GM13976 (cell line): ENCODE results near the gene SGCD.

Experiments used
- DNase-seq: peaks from one replicate; pipeline ENCODE4 v3.0.0; 2012; ENCODE audit warnings: low spot score
- in situ Hi-C: fragments of 300-500 bp; cut with MboI; formaldehyde crosslinking; loops from one replicate; pipeline ENCODE4 v1.12.0; 2022; ENCODE audit warnings: low sequenced_read_pairs, mixed read lengths, inconsistent platforms; ENCODE audit not compliant: unreplicated experiment
- TF ChIP-seq, protein P1 (sequence below): IDR thresholded peaks from 2 replicates; pipeline ENCODE4 v1.5.1; 2012; ENCODE audit warnings: borderline replicate concordance, mild to moderate bottlenecking; ENCODE audit not compliant: insufficient read depth; ENCODE audit errors: extremely low read depth, missing control alignments, control extremely low read depth

The SGCD gene

GRCh38 chr5:156393980-156394379 lies 67.0 kb downstream of the SGCD start:
- TF ChIP-seq, protein P1, sequence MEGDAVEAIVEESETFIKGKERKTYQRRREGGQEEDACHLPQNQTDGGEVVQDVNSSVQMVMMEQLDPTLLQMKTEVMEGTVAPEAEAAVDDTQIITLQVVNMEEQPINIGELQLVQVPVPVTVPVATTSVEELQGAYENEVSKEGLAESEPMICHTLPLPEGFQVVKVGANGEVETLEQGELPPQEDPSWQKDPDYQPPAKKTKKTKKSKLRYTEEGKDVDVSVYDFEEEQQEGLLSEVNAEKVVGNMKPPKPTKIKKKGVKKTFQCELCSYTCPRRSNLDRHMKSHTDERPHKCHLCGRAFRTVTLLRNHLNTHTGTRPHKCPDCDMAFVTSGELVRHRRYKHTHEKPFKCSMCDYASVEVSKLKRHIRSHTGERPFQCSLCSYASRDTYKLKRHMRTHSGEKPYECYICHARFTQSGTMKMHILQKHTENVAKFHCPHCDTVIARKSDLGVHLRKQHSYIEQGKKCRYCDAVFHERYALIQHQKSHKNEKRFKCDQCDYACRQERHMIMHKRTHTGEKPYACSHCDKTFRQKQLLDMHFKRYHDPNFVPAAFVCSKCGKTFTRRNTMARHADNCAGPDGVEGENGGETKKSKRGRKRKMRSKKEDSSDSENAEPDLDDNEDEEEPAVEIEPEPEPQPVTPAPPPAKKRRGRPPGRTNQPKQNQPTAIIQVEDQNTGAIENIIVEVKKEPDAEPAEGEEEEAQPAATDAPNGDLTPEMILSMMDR, result no peak
- in situ Hi-C loops, result no loop called here
- no peak for DNase-seq

GRCh38 chr5:156394642-156395305 lies 67.8 kb downstream of the SGCD start:
- TF ChIP-seq, protein P1, result no peak
- no peak for DNase-seq

GRCh38 chr5:156395306-156395675 lies 68.3 kb downstream of the SGCD start:
- DNase-seq, result no peak
- TF ChIP-seq, protein P1, result no peak
- in situ Hi-C loops, result no loop called here

More at GRCh38 chr5:156394642-156395305, 67.8 kb downstream of the SGCD start:
- in situ Hi-C loops, result no loop called here

DNA sequence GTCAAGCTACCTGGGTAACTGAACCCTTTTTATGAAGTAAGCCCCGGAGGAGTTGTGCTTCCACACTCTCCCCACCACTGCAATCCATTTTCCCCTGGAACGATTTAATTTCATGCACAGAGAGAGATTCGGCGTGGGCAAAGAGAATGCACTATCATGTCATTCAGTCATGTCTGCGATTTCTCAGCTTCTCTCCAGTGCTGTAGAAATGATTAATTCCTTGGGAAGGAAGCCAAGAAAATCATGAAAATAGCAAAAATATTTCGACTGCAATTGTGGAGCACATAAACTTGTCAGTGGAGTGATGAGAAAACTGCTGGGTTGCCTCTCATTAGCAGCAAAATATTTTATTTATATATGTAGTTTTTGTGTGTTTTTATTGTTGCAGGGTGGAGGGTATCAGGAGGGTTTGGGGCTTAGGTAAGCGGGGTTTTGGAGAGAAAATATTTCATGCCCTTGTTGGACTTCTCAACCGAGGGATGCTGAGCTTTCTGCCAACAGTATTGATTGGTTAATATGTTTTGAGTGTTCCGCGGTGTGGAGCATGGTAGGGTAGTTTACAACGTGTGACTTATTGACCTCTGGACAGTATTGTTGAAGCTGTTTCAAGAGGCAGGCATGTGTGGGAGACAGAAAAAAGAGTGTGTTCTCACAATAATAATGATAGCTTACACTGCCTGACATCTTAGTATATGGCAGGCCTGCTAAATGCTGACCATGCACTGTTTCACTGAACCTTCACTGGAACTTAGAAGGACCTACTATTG lies 69.3 kb downstream of the SGCD start:
- TF ChIP-seq, protein P1, result no peak
- in situ Hi-C loops, result no loop called here

GRCh38 chr5:156396830-156397081 lies 69.8 kb downstream of the SGCD start:
- TF ChIP-seq, protein P1, result no peak
- in situ Hi-C loops, result no loop called here
- DNase-seq, result no peak

More for the DNA sequence above, 69.3 kb downstream of the SGCD start:
- DNase-seq, result no peak

DNA sequence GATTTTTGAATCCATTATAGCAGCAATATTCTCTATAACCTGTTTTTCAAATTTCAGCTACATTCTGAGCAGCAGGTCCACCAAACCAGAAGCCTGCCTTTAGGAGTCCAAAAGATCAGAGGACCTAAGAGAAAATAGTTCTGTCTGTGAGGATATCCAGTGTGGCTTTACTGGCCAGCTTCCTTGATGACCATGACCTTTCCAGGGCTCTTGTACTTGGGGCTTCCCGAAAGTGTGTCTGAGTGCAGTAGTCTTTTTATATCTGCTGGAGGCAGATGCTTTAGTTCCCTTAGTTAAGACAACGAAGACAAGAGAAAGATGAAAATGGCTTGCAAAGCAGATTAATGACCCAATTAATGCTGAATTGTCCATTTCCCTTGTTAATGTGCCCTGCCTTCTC lies 72.4 kb downstream of the SGCD start:
- TF ChIP-seq, protein P1, result no peak
- DNase-seq, result no peak
- in situ Hi-C loops, result no loop called here
